ENCODE results near the gene HK2. TPM values are rescaled to one million over a fixed set of nuclear protein-coding genes. Genes with fewer than 3 reads are reported as not detected.
"Not testable (repeated sequence)": the region's sequence is repeated elsewhere in the genome, so short reads cannot be mapped to it uniquely, and the experiment has no call there.

Gene HK2
- total RNA-seq, 1 donor from 2014 or later = 45.8 TPM

DNA sequence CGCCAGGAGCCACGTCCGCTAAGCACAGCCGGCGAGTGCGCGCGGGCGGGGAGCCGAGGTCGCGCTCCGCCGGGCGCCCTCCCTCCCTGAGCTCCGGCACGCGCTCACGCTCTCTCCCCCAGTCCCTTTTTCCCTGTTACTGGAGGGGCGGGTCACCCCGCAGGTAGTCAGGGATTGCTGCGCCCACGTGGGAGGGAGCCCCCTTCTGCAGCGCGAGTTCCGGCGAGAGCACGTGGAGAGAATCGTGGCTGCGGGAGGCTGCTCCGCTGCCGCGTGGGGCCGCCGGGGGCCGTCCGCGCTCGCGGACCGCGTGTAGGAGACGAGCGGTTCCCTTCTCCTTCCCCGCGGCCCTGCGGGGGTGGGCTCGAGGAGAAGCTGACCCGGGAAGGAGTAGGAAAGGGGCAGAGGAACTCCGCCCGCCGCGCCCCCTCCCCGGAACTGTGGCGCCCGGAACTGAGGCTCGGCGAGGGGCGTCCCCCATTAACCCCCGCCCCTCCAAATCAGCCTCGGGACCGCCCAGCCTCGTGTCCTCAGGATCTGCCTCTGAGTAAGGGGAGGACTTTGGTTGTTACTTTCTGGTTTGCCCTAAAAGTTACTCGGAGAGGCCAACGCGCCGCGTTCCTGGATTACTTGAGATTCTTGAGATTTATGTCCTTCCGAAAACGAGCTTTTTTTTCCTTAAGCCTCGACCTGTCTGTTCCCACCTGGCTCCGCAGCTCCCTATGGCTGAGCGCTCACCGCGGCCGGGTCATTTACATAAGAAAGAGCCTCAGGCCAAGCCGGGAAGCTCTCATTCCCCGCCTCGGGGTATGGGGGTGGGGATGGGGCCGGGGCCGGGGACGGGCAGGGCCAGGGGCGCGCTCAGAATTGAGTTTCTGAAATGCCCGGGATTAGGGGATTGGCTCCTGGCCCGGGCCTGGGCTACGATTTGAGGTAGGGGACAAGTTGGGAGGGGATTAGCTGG is 1.1 kb downstream of the HK2 start:
- peak; percentile 5 for DNase-seq

DNA sequence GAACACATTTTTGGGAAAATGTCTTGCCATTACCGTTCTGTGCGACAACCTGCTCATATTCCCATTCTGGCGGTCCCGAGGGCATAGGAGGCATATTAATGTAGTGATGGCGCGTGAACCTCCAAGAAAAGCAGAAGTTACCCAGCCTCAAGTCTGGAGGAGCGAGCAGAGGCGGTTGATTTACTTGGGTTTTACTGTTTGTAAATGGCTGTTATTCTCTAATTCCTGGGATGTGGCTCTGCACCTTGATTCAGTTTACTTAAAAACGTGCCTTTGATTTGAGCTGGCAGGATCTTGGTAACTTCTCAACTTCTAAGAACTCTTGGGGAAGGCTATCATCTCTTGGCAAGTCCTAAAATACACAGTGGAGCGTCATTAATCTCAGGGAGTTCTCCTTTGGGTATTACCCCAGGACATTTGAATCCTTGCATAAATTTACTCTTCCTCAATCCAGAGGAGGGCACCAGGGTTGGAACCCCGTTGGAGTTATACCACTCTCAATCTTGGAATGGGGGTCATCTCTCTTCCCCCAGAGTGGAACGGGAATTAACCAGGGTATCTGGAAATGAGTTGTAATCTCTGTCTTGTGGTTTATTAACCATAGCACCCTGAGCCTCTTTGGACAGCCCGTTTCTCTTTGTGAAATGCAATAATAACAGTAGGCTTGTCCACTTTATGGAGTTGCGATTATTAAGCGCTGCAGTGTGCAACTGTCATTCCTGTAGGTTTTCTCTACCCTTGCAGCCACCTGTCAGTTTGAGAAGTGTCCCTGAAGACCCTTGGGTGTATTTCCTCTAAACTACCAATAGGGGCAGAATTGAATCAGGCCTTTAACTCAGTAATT is 2.1 kb downstream of the HK2 start:
- DNase-seq = no peak

DNA sequence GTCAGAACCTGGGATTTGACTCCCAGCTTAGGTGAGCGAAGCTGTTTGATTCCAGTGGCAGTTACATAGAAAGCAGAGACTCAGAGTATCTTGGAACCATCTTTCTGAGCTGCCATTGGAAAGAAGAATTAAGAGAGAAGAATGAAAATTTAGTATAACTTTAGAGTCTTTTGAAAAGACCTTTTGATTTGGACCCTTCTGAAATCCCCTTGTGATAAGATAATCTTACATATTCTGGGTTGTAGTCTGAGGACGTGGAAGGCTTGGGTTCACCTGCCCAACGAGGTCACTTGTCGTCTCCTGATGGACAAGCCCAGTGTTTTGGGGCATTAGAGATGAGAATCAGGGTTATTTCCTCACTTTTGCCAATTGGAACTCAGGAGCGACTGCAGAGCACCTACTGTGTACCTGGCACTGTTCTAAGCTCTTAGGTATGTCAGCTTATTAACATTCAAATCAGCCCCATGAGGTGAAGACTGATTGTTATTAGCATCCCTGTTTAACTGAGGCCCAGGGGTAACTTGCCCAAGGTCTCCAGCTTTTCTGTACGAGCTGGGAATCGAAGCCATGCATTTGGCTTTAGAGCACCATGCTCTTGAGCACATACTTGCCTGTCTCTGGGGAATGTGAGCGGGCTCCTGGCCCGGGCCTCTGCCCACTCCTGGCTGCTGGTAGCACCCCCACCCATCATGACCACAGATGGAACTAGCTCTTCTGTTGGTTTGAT is 2.9 kb downstream of the HK2 start:
- no peak for DNase-seq

DNA sequence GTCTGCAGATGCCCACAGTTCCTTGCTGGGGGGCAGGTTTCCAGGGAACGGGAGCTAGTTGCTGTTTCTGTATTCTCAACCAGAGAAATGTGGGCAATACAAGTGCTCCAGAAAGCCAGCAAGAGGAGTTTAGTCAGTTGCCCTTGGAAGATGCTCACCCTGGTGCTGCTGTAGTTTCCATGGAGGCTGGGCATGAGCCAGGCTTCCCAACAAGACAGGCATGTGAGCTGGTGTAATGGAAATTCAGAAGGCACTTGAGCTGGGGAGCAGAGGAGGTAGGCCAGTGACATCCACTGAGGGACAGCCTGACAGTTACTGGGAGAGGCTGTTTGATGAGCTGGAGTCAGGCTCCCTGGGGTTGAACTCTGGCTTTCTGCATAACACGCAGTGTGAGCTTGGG is 7.7 kb downstream of the HK2 start:
- no peak for DNase-seq

DNA sequence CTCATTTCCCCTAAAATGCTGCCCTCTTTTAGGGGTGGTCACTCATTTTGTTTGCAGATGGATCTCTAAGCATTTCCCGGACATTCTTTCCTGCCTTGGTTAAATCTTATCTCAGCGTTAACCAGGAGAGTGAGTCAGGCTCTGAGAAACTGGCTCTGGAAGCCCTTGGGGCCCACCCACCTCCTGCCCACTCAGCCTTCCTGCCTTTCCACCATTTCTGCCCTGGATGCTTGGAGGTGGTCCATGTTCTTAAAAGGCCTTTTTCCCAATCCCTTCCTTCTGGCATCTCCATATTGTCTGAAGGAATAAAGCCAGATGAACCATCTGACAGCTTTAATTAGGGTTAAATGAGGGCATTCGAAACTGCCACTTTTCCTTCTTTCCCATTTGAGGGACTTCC is 9.5 kb downstream of the HK2 start:
- DNase-seq = no peak

DNA sequence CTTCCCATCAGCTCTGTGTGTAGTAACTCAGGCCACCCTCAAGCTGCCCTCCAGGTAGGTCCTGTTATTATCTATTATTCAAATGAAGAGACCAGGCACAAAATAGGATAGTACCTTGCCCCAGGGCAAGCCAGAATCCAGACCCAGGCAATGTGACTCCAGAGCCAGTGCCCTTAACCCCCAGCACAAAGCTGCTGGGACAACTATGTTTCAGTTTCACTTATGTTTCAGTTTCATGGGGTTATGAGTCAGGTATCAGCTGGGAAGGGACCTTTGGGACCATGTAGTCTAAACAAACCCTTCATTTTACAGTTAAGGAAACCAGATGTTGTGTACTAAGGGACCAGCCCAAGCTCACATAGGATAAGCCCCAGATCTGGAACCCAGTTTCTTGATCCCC is 10.0 kb downstream of the HK2 start:
- DNase-seq = no peak

DNA sequence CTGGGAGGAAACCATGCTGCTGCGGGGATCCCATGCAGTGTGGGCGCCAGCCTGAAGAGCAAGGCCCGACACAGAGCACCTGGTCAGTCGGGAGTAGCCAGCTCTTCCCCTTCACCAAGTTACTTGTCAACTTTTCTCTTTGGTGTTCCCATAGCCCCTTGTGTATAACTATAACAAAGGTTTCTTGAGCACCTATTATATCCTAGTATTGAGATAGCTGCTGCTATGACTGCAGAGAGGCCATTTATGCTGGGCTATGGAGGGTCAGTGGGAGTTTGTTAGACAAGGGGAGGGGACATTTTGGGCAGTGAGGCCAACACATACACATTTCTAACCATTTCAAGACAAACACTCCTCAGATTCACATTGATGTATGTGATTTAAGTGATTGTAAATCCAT is 10.8 kb downstream of the HK2 start:
- DNase-seq = no peak

DNA sequence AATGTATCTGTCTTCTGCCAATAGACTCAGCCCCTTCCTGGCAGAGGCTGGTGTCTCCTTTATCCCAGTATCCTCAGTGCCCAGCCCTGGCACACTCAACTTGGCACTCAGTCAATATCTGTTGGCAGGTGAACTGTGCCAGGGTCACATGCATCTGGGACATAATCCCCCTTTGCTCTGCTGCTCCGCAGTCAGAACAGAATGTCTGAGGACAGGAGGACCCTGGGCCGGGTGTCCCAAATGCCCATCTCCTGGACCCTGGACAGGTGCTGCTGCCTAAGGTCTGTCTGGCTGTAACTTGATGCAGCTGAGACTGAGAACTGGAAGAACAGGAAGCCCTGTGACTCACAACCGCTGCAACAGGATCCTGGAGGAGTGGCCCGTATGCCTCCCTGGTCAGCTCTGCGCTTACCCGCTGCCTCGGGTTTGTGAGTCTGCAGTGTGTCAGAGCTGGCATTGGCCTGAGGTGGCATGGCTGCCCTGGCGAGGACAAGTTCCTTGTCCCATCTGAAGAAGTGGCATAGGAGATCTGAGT is 11.4 kb downstream of the HK2 start:
- DNase-seq = peak; percentile 34

DNA sequence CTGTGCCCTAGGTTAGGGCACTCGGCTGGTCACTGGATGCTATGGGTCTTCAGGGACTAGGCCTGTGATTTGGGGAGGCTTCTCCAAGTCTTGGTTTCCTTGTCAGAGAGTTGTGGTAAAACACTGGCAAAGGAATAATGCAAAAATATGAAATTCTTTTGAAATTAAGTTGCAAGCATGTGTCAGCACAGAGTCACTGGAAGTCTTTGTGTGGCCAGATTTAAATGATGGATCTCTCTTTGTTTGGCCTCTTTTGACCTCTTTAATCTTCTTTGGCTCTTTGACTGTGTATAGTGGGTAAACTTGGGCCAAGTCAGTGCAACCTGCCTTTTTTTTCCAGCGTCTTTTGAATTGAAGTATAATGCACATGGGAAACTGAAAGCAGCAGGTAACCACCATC is 12.1 kb downstream of the HK2 start:
- DNase-seq = no peak

DNA sequence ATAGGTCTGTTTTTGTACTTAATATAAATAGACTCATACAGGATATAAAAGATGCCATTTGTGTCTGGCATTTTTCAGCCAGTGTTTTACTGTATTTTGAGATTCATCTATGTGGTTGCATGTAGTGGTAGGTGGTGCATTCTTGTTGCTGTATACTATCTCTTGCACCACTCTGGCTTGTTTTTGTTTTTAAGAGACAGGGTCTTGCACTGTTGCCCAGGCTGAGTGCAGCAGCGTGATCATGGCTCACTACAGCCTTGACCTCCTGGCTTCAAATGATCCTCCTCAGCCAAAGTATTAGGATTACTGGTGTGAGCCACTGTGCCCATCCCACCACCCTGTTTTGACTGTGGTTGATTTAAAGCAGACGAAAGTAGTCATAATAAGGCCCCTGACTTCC is 12.6 kb downstream of the HK2 start:
- no peak for DNase-seq

DNA sequence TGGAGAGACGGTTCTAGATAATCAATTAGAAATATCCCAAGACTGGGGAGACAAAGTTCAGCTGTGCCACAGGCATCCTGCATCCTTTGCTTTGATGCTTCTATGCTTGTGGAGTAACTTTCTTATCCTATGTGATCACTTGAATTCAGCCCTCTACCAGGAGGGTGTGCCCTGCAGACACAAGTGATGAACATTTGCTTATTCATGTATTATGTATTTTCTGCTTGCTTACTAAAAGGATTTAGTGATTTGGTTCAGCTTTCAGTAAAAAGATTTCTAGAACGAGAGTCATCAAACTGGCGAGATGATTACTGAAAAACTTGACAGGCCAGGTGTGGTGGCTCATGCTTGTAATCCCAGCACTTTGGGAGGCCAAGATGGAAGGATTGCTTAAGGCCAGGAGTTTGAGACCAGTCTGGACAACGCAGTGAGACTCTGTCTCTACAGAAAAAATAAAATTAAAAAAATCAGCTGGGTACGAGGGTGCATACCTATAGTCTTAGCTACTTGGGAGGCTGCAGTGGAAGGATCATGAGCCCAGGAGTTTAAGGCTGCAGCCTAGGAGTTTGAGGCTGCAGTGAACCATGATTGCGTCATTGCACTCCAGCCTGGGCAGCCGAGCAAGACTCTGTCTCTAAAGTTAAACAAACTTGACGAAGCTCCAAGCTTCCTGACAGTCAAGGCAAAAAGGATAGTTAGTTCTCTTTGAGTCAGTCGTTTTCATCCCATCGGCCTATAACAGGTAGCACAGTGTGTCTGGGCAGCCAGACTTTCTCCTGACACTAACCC is 13.3 kb downstream of the HK2 start:
- no peak for DNase-seq

DNA sequence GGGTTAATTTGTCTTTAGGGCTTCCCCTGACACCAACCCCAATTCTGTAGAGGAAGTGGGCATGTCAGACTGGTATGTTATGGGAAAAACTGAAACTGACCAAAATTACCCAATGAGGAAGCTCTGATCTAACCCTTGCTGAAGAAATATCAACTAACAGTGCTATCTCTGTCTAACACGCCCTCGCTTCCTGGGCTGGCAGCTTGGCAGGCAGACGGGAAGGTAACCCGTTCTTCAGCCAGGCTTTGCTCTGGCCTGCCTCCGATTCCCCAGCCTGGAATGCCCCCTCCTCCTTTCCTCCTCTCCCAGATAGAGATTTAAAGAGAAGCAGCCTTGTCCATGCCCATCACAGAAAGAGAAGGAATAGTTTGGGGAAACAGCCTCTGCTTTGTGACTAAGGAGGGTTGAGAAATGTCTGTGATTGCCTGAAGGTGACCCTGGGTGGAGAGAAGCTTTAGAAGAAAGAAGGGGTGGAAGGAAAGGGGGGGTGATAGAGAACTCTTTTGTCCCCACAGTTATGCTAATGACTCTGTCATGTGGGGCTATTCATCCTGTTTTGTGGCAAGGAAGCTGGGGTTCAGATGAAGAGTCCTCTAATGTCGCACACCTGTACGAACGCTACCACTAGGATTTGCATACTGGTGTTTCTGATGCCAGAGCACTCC is 15.4 kb downstream of the HK2 start:
- DNase-seq = peak; percentile 5

DNA sequence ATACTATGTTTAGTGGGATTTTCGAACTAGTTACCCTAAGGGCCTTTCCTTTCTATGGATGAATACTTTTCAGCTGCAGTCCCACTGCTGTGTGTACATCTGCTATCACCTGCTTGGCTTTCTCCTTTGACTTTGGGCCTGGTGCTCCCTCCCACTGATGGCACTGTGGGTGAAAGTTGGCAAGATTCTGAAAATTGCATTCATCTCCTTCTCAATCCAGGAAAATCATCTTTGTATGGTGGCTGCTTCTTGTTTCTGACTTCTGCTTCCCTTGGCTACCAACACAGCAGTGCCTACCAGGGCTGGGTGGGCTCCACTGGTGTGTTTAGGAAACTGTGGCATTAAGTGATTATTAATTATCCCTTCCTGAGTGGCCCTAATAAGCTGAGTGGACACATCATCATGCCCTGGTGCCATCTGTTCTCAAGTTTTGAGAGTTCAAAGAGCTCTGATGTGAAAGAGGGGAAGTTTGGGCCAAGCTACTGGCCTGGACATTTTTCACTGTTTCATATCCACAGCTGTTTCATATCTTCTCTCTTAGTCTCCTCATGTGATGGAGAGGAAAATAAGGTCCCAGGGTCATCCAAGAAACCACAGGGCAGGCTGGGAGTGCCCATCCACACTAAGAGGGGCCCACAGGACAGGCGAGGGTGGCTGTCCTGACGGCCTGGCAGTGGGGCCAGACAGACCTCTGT is 16.7 kb downstream of the HK2 start:
- DNase-seq = no peak

DNA sequence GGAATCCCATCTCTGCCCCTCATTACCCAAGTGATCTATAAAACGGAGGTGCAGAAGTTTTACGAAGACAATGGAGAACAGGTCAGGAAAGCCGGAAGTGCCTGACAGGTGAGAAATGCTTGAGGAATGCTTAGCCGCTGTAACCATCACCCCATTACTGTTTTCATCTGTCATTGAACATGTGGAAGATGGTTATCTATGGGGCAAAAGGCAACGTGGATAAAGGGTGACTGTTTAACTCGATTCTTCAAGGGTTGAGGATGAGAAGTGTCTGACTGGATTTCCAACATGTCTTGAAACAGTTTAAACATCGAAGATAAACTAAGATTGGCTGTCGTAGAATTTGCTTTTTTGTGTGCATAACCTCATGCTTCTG is 17.3 kb downstream of the HK2 start:
- no peak for DNase-seq

DNA sequence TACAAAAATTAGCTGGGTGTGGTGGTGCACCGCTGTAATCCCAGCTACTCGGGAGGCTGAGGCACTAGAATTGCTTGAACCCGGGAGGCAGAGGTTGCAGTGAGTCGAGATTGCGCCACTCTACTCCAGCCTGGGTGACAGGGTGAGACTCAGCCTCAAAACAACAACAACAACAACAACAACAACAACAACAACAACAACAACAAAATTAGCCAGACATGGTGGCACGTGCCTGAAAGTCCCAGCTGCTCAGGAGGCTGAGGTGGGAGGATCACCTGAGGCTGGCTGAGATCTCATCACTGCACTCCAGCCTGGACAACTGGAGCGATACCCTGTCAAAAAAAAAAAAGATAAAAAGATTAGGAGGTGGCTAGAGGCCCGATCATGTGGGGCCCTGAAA is 19.4 kb downstream of the HK2 start:
- not testable (repeated sequence) for DNase-seq

DNA sequence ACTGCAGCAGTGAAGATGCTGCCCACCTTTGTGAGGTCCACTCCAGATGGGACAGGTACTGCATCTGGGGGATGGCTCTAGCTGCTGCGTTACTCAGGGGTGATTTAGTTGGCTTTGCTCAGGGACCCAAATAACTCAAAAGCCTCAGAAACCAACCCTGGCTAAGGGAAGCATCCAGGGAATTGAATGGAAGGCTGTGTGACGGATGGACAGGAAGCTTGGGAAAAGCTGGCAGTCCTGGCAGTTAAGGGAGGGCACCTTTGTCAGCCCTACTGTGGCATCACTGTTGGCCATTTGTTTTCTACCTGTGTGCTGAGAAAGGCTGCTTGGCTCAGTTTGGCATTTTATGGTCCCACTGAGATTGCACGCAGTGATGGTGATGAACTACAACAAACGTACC is 20.5 kb downstream of the HK2 start:
- no peak for DNase-seq

DNA sequence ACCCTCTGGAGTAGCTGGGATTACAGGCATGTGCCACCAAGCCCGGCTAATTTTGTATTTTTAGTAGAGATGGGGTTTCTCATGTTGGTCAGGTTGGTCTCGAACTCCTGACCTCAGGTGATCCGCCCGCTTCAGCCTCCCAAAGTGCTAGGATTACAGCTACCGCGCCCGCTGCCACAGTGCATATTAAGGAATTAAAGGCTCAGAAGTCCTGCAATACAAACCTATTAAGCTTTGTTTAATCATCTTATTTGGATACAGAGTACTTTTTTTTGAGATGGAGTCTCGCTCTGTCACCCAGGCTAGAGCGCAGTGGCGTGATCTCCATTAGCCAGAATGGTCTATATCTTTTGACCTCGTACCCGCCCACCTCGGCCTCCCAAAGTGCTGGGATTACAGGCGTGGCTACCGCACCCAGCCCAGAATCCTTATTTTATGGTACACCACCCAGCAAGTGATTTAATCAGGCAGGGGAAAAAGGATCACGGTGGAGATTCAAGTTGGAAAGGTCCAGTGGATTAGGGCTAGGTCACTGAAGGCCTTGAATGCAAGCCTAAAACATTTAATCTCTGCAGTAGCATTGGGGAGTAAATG is 21.3 kb downstream of the HK2 start:
- DNase-seq = not testable (repeated sequence)

DNA sequence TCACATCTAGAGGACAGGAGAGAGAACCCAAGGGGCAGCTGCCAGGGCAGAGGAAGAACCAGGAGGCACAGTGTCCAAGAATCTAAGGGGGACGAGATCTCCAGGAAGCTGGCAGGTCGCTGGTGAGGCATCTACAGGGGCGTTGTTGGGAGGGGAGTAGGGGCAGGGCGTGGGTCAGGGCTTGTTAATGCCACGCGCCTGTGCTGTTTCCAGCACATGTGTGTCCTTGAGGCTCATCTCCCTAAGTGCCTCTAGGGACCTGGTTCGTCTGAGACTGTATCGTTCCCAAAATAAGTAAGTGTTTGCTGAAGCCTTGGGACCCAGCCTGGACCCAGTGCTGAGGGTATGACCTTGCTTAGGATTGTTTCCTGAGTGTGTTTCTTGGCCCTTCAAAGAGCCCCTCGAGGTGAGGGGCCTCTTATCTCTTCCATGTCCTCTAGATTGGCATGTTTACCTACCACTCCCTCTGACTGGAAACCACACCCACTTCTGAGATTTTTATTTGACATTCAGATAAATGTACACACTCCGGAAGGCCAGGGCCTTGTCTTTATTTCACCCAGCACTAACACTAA is 22.2 kb downstream of the HK2 start:
- no peak for DNase-seq

DNA sequence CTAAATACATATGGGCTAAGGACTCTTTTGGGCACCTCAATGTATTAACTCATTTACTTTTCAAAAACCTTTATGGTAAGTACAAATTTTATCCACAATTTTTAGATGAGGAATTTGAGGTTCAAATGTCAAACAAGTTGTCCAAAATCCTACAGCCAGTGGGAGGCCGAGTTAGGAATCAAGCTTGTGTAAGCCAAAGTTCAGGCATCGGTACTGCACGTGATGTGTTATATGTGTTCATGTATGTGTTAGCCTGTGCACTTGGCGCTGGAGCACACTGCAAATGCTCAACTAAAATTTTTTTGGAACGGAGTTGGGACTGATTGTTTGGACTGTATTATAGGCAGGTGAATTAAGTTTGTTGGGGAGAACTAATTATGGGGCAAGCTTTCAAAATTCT is 22.7 kb downstream of the HK2 start:
- DNase-seq = no peak

DNA sequence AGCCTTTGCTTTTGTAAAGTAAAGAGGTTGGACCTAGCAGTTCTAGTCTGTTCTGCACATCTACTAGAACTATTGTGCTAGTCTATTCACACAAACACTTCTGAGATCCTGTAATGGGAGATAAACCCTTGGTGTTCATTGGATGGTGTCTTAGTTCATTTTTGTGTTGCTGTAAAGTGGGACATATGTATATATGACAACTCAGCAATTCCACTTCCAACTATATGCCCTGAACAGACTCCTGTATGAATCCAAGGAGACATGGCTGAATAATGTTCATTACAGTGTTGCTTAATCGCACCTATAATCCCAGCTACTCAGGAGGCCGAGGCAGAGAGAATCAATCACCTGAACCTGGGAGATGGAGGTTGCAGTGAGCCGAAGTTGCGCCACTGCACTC is 23.3 kb downstream of the HK2 start:
- DNase-seq = no peak
